ENCODE measurements around the gene PDE4A.

PDE4A gene

DNA sequence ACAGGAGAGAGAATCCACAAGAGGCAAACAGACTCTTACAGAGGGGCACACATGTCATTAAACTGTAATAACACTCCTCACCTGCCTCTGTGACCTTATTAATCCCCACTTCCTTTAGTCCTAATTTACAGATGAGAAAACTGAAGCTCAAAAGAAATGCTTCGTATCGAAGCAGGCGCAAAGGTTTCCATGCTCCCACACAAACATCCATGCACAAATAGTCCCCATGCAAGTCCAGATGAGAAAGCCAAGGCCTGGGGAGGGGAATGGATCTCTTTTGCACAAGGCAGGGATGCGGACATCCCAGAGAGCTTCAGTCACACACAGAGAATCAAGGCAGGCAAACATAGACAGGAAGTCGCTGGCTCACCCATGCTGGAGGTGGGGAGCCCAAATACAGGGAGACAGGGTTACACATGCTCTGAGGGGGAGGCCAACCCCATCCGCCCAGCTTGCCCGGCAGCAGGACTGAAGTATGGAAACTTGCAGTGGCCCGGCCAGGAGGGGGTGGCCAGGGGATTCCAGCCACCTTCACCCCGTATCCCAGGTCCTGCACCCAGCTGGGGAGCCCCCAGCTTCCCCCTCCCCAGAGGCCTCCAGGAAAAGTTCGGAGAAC lies 96.4 kb downstream of the PDE4A start:
- DNase-seq, result peak; percentile 5

DNA sequence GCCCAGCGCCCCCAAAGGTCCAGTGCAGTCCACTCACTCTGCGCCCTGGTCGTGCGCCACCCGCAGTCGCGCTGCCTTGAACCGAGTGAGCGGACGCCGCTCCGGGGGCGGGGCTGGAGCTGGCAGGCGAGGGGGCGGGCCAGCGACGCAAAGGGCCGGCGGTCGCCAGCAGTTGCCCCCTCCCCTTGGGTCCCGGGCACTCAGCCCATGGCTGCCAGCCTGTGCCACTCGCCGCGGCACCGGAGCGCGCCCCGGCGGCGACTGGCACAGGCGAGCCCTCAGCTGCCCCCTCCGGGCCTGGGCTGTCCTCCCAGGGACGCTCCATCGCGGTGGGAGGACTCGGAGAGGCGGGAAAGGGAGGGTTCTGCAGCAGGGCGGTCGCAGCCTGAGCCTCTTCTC lies 97.0 kb downstream of the PDE4A start, which contains the start of gene S1PR5:
S1PR5 (minus strand) TSS at position 87 of the 399 bp plus-strand sequence. CDS start 2,436 bp downstream, outside the sequence.
- peak; percentile 47 for DNase-seq

- peak; percentile 26 for DNase-seq
Measured at GRCh38 chr19:10517760-10518443, 97.6 kb downstream of the PDE4A start.

- DNase-seq, result no peak
Measured at GRCh38 chr19:10518444-10519361, 98.4 kb downstream of the PDE4A start.
